Aorta (tissue), 5 donors: ENCODE measurements around the gene CEND1. TPM values are rescaled to one million over a fixed set of nuclear protein-coding genes. Genes with fewer than 3 reads are reported as not detected.
A peak's percentile ranks its signal among the peaks of the same experiment; 100 is the strongest.

ENCODE experiments used
- ATAC-seq: fragments of 200-7000 bp; cut with Tn5 transposase; one replicate; pipeline ENCODE4 v1.9.1; 2022; ENCODE audit warnings: moderate library complexity; ENCODE audit not compliant: low FRiP score
- DNase-seq, 2 donors: peaks; one replicate each; pipeline ENCODE4 v3.0.0-alpha.2; 2020
- H3K27ac ChIP-seq, 2 donors: one replicate each; pipeline ENCODE4 v1.5.1; 2013; ENCODE audit warnings: low read length in 2 of 2, mild to moderate bottlenecking in 2 of 2, moderate library complexity in 2 of 2, control low read depth in 1 of 2, inconsistent platforms in 1 of 2, low read depth in 1 of 2
- H3K27me3 ChIP-seq, 2 donors: one replicate each; pipeline ENCODE4 v1.6.1; 2013; ENCODE audit warnings: control low read depth in 1 of 2, low read length in 1 of 2, mild to moderate bottlenecking in 1 of 2, moderate library complexity in 1 of 2; ENCODE audit not compliant: insufficient read depth in 2 of 2, control insufficient read depth in 1 of 2
- H3K36me3 ChIP-seq, 2 donors: one replicate each; pipeline ENCODE4 v1.6.1; 2013; ENCODE audit warnings: control low read depth in 1 of 2, low read length in 1 of 2, mild to moderate bottlenecking in 1 of 2; ENCODE audit not compliant: insufficient read depth in 2 of 2, control insufficient read depth in 1 of 2
- H3K4me1 ChIP-seq, 2 donors: one replicate each; pipeline ENCODE4 v1.6.1; 2013; ENCODE audit warnings: low read length in 2 of 2, control low read depth in 1 of 2, mild to moderate bottlenecking in 1 of 2, moderate library complexity in 1 of 2; ENCODE audit not compliant: insufficient read depth in 2 of 2, control insufficient read depth in 1 of 2
- H3K4me3 ChIP-seq, 2 donors: one replicate each; pipeline ENCODE4 v1.5.1; 2013; ENCODE audit warnings: low read length in 2 of 2, control low read depth in 1 of 2, mild to moderate bottlenecking in 1 of 2
- H3K9me3 ChIP-seq: one replicate; pipeline ENCODE4 v1.6.1; 2013; ENCODE audit warnings: mild to moderate bottlenecking, low read length; ENCODE audit not compliant: control insufficient read depth
- WGBS, 2 donors: extraction: QIAGEN DNeasy Blood & Tissue Kit; methylation state at CpG; one replicate each; pipeline ENCODE4 v1.1.7; 2013; 5-methylcytosine and 5-hydroxymethylcytosine counted together
- intact Hi-C, 2 donors: fragments of 100-400 bp; cut with DNase I; formaldehyde crosslinking; loops; one replicate each; pipeline versions ENCODE4 v1.14.2 to v1.15.0; 2022
- polyA plus RNA-seq, 2 donors: library from polyadenylated mRNA; stranded (reverse); fragments of 200-250 nt; gene quantifications; one replicate each; pipeline ENCODE4 v1.2.3, GENCODE V29; 2013
- total RNA-seq, 2 donors: library from RNA; stranded (reverse); fragmentation: NEBNext Ultra II Directional; extraction: Animal tissue kit (Norgen Biotek cat#: 25700); gene quantifications; one replicate each; pipeline ENCODE4 v1.2.1, GENCODE V29; 2021
- donor health status: healthy with polysubstance abuse.
- donor health status: Bipolar disorder and iron deficiency.
- donor health status: DM: no; HTN: no; CAD: no.
- donor health status: DM: no; HTN: no; CAD: no.
- donor health status: DM: yes; HTN: yes; CAD: no.

The CEND1 gene
- total and polyA plus RNA-seq, 4 donors = 0.10 TPM; not detected in 3

- H3K27me3 ChIP-seq = no peaks in the 10 kb centered on the region
- ATAC-seq = no peak
- no peaks in the 10 kb centered on the region for H3K9me3 ChIP-seq
- peaks cover 0 to 6% of the 10 kb centered on the region in 2 donors for H3K36me3 ChIP-seq
- H3K27ac ChIP-seq = no peak overlapping the region
- H3K4me3 ChIP-seq = no peak overlapping the region
- 76 to 78% methylated on average over 57 to 59 of the region's 59 CpGs for WGBS, 2 donors
- intact Hi-C loops = no loop called here
- H3K4me1 ChIP-seq = no peaks in the 10 kb centered on the region
- DNase-seq = no peak
Measured at GRCh38 chr11:824292-824880, 34.5 kb upstream of the CEND1 start.

DNA sequence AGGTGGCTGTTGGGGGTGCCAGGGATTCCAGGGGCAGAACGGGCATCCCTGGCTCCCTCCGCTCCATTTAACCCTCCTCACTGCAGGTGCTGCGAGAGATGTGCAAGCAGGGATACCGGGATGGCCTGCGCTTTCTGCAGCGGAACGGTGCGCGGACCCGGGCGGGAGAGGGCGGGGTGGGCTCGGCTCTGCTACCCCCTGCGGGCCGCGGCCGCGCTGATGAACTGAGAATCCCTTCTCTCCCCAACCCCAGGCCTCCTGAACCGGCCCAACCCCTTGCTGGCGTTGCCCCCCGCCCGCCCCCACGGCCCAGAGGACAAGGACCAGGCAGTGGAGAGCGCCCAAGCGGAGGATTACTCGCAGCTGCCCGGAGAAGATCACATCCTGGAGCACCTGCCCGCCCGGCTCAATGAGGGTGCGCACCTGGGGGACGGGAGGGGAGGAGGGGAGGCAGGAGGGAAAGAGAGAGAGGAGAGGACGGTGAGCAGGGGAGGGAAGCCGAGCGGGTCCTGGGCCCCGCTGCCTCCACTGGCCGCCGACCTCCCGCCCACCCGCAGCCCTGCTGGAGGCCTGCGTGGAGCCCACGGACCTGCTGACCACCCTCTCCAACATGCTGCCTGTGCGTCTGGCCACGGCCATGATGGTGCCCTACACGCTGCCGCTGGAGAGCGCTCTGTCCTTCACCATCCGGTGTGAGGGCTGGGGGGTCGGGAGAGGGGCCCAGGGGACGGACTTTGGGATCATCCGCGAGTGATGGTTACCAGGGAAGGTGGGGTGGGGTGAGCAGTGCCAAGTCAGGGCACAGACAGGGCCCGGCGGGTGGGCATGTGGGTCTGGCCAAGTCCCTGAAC lies 33.8 kb upstream of the CEND1 start:
- 85 to 89% methylated on average over 46 to 53 of the region's 53 CpGs for WGBS, 2 donors
- H3K27me3 ChIP-seq = no peaks in the 10 kb centered on the region
- DNase-seq = no peak
- no peak for ATAC-seq
- H3K27ac ChIP-seq = no peak overlapping the region
- peaks cover 0 to 6% of the 10 kb centered on the region in 2 donors for H3K36me3 ChIP-seq
- intact Hi-C loops = no loop called here
- H3K9me3 ChIP-seq = no peaks in the 10 kb centered on the region
- no peak overlapping the region for H3K4me3 ChIP-seq
- H3K4me1 ChIP-seq = no peaks in the 10 kb centered on the region

GRCh38 chr11:821512-822371 lies 31.9 kb upstream of the CEND1 start:
- Histone ChIP-seq H3K4me3 (no peak overlapping the region), H3K27ac (peak overlapping the region in 1 of 2 donors; percentile 34), H3K4me1 (no peaks in the 10 kb centered on the region), H3K36me3 (peaks cover 0 to 6% of the 10 kb centered on the region in 2 donors), H3K9me3 (no peaks in the 10 kb centered on the region), H3K27me3 (no peaks in the 10 kb centered on the region)
- intact Hi-C loops = no loop called here
- 51 to 59% methylated on average over 21 to 22 of the region's 22 CpGs for WGBS, 2 donors
- no peak for DNase-seq
- no peak for ATAC-seq

- peak; percentile 93 to 95 for DNase-seq
- Histone ChIP-seq H3K27me3 (no peaks in the 10 kb centered on the region), H3K27ac (peak overlapping the region in 1 of 2 donors; percentile 89), H3K36me3 (peaks cover 0 to 6% of the 10 kb centered on the region in 2 donors), H3K9me3 (no peaks in the 10 kb centered on the region), H3K4me3 (peak overlapping the region; percentile 73 to 98), H3K4me1 (no peaks in the 10 kb centered on the region)
- peak; percentile 69 for ATAC-seq
- 15 to 24% methylated on average over 11 of the region's 11 CpGs for WGBS, 2 donors
- intact Hi-C loops = no loop called here
Measured at GRCh38 chr11:820655-821511, 31.0 kb upstream of the CEND1 start.

- intact Hi-C loops = no loop called here
- Histone ChIP-seq H3K9me3 (no peaks in the 10 kb centered on the region), H3K4me1 (no peaks in the 10 kb centered on the region), H3K36me3 (peaks cover 0 to 4% of the 10 kb centered on the region in 2 donors), H3K27me3 (no peaks in the 10 kb centered on the region), H3K4me3 (peak overlapping the region; percentile 73 to 98), H3K27ac (peak overlapping the region; percentile 89 to 95)
- peak; percentile 68 for ATAC-seq
- peak; percentile 94 to 95 for DNase-seq
- WGBS, 2 donors = 1 to 2% methylated on average over 38 to 47 of the region's 47 CpGs
Measured at GRCh38 chr11:819943-820649, 30.2 kb upstream of the CEND1 start.

GRCh38 chr11:819129-819931 lies 29.4 kb upstream of the CEND1 start:
- H3K4me3 ChIP-seq = peak overlapping the region; percentile 73 to 98
- ATAC-seq (peak; percentile 91), DNase-seq (peak; percentile 95 to 98)
- H3K27ac ChIP-seq = peak overlapping the region; percentile 71 to 95
- H3K27me3 ChIP-seq = no peaks in the 10 kb centered on the region
- H3K36me3 ChIP-seq = peaks cover 0 to under 1% of the 10 kb centered on the region in 2 donors
- H3K4me1 ChIP-seq = no peaks in the 10 kb centered on the region
- intact Hi-C loops = no loop called here
- H3K9me3 ChIP-seq = no peaks in the 10 kb centered on the region
- WGBS, 2 donors = 0 to 1% methylated on average over 52 to 96 of the region's 96 CpGs

DNA sequence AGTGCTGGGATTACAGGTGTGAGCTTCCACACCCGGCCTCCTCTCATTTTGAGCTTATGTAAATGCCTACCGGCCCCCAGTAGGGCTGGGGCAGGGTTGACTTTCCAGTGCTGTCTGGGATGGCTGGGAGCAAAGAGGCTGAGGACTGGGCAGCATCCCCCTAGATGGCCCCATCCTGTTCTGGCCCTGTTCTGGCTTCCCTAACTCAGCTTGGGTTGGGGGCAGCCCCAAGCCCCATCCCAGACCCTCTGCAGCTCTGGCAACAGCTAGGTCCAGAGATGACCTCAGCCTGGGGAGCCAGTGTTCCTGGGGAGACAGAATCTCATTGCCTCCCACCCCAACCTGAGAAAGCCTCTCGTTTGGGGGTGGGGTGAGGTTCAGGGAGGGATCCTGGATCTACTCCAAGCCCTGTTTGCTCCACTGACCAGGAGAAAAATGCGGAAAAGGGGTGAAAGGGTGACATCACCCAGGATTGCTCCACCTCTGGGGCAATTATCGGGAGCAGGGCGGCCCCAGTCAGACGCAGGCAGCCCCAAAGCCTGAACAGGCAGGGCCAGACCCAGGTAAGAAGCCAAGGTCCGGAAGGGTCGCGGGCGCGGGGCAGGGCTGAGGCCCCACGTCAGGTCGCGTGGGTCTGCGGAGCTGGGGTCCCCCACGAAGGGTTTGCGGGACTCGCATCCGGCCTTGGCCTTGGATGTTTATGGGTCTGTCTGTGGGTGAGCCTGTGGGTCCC lies 28.7 kb upstream of the CEND1 start, which contains the start of gene PNPLA2:
Gene PNPLA2, plus strand, starts transcription at position 519 of the 733 bp plus-strand sequence. CDS start 805 bp downstream, outside the sequence.
- H3K27ac ChIP-seq = peak within 1 kb of the TSS; percentile 71 to 95
- DNase-seq (no peak), ATAC-seq (peak; percentile 20)
- peak within 1 kb of the TSS; percentile 73 to 98 for H3K4me3 ChIP-seq
- peaks cover 0 to 2% of the 10 kb centered on the region in 2 donors for H3K36me3 ChIP-seq
- no peaks in the 10 kb centered on the region for H3K27me3 ChIP-seq
- intact Hi-C loops = no loop called here
- H3K9me3 ChIP-seq = no peaks in the 10 kb centered on the region
- WGBS, 2 donors = 22% methylated on average over 20 of the region's 20 CpGs
- H3K4me1 ChIP-seq = no peaks in the 10 kb centered on the region
